ENCODE data around the gene NTM.

The NTM gene

DNA sequence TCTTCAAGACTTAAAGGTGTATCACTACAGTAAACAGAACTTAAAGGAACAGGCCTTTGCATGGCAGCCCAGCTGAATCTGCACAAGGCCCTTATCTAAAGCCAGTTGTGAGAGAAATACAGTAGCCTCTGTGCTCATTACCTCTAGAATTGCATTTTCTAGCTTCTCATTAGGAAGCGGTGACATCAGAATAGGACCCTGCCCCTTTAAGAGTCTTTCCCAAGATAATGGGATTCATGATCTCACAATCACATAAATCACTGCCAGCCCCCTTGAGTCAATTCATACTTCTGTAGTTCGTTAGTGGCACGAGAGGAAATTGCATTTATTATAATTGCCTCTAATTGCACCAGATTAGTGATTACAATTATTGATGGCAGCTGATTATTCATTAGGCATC, 170.3 kb downstream of the NTM start:
- DNase-seq (ENCODE audit: low spot score): no peak
- TF ChIP-seq, protein P1, sequence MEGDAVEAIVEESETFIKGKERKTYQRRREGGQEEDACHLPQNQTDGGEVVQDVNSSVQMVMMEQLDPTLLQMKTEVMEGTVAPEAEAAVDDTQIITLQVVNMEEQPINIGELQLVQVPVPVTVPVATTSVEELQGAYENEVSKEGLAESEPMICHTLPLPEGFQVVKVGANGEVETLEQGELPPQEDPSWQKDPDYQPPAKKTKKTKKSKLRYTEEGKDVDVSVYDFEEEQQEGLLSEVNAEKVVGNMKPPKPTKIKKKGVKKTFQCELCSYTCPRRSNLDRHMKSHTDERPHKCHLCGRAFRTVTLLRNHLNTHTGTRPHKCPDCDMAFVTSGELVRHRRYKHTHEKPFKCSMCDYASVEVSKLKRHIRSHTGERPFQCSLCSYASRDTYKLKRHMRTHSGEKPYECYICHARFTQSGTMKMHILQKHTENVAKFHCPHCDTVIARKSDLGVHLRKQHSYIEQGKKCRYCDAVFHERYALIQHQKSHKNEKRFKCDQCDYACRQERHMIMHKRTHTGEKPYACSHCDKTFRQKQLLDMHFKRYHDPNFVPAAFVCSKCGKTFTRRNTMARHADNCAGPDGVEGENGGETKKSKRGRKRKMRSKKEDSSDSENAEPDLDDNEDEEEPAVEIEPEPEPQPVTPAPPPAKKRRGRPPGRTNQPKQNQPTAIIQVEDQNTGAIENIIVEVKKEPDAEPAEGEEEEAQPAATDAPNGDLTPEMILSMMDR (IDR thresholded peaks at IDR 0.05; ENCODE audit: extremely low read depth, missing control alignments): no peak

DNA sequence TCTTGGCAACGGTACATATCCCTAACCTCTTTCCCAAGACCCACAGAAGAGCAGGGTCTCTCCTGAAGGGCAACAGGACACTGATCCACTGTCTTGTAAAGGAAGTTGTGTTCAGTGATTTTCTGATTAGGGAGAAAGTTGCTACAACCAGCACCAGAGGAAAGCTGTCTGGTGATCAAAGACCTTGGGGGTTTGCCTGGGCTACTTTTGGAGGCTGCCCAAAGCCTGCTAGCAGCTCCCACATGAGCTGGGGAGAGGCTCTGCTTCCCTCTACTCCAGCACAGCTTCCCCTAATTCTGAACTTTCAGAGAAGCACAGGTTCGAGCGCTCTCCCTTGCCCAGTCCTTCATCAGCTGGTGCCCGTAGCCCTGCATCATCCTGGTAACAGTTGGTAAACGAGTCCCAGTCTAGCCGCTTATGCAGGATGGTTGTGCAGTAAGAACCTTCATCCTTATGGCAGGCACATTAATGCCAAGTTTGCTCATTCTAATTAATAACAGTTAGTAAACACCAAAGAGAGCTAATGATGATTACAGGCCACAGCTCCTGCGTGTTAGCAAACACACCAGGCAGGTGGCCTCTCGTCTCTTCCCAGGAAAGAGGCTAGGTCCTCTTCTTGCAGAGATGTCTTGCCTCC, 173.1 kb downstream of the NTM start:
- TF ChIP-seq, protein P1 (IDR thresholded peaks at IDR 0.05; ENCODE audit: extremely low read depth, missing control alignments): no peak
- DNase-seq (ENCODE audit: low spot score): no peak

DNA sequence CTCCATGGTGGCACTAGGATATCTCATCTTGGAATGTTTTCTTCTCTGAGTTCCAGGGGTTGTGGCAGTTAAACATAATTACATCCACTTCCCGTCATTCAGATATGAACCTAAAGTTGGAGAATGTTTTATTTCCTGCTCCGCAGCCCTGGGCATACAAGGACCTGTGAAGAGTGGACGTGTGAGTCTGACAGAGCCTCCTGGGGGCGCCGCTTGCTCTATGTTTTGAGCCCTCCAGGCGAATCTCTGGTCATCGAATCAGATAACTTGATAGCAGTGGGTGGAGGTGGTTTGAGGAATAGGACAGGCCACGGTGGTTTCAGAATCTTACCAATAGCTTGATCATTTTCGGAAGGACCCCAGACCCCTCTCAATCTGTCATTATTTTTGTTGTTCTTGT, 174.2 kb downstream of the NTM start:
- TF ChIP-seq, protein P1 (IDR thresholded peaks at IDR 0.05; ENCODE audit: extremely low read depth, missing control alignments): no peak
- DNase-seq (ENCODE audit: low spot score): no peak

DNA sequence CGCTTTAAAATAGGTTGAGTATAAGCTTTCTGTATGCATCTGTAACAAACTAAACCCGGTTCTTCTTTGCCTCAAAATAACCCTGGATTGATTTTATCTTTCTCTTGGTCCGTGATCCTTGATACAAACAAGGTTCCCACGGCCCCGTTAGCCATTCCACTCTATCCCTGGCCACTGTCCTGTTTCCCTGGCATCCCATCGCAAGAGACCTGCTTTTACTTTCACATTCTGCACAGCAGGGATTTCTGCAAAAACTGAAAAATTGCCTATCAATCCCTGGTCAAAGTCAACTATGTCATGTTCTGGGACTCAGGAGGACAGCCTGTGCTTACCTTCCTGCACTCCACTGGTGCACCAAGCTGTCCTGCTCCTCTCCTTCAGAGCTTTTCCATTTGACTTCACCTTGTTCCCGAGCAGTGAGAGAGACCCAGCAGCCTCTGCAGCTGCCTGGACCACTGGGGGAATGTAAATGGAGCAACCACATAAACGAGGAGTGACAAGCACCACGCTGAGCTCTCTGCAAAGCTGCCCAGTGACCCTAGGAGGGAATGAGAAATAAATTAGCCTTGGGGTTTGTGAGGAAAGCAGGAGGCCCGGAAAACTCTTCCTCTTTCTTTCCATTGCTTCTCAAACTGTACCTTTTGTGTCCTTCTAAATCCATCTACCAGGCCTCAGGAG, 175.9 kb downstream of the NTM start:
- no peak for DNase-seq (ENCODE audit: low spot score)
- TF ChIP-seq, protein P1 (IDR thresholded peaks at IDR 0.05; ENCODE audit: extremely low read depth, missing control alignments): no peak

DNA sequence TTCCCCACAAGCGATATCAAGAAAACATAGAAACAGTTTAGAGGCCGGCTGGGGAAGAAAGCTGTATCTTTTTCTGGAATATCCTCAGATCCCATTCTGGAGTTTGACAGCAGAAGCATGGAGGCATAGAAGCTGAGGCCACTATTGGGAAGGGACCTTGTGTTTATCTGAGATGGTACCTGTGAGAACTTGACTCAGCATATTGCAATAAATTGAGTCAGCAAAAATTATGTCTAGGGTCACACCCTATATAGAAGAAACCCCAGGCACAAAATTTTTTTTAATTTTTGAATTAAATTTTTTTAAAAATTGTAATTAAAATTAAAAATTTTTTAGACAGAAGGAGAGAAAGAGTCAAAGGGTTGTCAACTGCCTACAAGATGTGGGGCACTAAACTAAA, 178.7 kb downstream of the NTM start:
- TF ChIP-seq, protein P1 (IDR thresholded peaks at IDR 0.05; ENCODE audit: extremely low read depth, missing control alignments): no peak
- DNase-seq (ENCODE audit: low spot score): no peak

DNA sequence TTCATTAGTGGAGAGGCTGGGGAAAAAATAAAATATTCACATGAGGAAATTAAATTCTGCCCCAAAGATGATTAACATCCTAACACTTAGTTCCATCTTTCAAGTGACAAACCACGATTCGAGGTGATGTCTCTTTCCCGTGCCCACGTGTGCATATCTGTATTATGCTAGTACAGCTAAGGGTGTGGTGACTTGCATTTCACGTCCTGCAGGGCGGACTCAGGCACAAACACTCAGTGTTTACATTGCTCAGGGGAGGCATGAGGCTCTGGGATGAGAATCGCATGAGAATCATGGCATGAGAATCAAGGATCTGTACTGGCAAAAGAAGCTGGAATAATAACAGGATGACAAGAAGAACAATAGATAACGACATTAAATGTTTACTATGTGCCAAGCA, 179.4 kb downstream of the NTM start:
- no peak for DNase-seq (ENCODE audit: low spot score)
- TF ChIP-seq, protein P1 (IDR thresholded peaks at IDR 0.05; ENCODE audit: extremely low read depth, missing control alignments): no peak

DNA sequence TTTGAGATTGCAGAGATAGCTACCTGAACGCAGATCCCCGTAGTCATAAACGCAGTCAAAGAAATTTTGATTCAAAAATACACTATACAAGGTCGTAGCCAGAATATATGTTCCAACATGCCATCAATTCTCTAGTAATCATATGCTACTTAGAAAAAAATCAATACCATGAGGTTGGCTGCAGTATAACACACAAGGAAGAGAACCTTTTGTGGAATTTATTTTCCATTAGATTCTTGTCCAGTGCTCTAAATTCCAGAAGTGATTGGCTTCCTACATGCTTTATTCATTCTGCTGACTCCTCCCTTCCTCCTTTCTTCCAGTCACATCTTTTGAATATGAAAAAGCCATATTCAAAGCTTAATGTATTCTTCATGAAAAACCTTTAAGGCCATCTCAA, 189.9 kb downstream of the NTM start:
- TF ChIP-seq, protein P1 (IDR thresholded peaks at IDR 0.05; ENCODE audit: extremely low read depth, missing control alignments): no peak
- no peak for DNase-seq (ENCODE audit: low spot score)
